ENCODE measurements around the gene DSEL.

GRCh38 chr18:67510831-67511230, 5.7 kb downstream of the DSEL start:
- no peak for TF ChIP-seq CTCF (IDR thresholded peaks at IDR 0.05)
- TF ChIP-seq POLR2A (IDR thresholded peaks at IDR 0.05): no peak
